ENCODE results near the gene SPINK13.
"Not testable (repeated sequence)": the region's sequence is repeated elsewhere in the genome, so short reads cannot be mapped to it uniquely, and the experiment has no call there.

The SPINK13 gene, protein sequence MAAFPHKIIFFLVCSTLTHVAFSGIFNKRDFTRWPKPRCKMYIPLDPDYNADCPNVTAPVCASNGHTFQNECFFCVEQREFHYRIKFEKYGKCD

DNA sequence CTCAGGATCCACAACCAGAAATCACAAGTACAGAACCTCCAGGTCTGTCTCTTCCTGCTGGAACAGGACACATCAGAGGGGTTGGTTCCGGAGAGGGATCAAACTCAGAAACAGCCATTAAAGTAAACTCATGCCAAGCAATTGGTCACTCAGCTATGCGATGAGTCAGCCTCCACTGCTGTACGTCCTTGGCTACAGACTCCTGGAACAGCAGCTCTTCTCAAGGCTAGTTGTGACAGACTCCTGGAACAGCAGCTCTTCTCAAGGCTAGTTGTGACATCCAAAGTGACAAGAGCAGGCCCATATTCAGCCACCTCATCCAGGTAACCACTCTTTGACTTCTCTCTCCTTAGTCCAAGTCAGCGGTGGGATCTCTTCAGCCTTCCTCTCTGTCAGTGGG lies at the start of gene SPINK13:
Gene SPINK13, plus strand, starts transcription at position 229 of the 400 bp plus-strand sequence. CDS start 1,279 bp downstream, outside the sequence.
- no peak for DNase-seq

- DNase-seq = no peak
Observed at GRCh38 chr5:148221508-148221907, 47.1 kb upstream of the SPINK13 start.

- DNase-seq = no peak
Observed at GRCh38 chr5:148224117-148224742, 44.4 kb upstream of the SPINK13 start.

GRCh38 chr5:148228392-148228984 lies 40.1 kb upstream of the SPINK13 start:
- DNase-seq = peak; percentile 34

GRCh38 chr5:148229840-148230239 lies 38.8 kb upstream of the SPINK13 start:
- DNase-seq = no peak

DNA sequence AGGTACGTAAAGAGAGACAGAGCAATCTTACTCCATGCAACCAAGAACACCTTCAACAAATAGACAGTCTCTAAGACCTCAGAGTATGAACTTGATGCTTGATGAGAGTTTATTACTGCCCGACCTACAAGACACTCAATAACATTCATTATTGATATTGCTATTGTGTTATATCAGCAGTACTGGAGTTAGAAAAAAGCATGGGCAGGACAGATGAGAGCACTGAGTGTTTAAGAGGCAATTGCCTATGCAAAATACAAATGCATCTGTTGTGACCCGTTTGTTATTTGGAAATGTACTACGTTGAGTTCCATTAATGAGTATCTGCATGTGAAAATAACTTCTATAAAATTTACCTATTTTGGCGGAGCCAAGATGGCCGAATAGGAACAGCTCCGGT lies 38.4 kb upstream of the SPINK13 start:
- DNase-seq = no peak

DNA sequence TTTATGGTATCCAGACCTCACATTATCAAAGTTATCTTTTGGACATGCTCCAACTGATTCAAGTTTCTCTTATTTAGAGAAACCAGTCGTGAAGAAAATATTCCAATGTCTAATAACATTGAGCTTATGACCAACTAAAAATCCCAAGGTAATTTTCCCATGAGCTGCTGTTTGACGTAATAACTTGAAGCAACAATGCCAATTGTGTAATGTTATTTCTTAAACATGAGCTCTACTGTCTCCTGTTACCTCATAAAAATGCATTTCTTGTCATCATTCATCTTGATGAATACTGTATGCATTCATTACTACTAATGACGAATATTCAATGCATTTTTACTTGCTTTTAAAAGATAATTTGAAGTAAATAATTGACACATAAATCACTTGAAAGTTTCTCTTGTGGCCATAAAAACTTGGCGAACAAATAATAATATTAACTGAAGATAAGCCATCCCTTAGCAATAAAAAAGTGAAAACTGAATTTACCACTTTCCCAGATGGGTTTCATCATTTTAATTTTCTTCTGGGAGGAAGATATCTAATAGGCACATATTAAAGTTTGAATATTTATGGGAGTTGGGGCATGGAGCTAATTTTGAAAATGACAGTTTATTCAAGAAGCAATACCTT lies 30.7 kb upstream of the SPINK13 start:
- no peak for DNase-seq

DNA sequence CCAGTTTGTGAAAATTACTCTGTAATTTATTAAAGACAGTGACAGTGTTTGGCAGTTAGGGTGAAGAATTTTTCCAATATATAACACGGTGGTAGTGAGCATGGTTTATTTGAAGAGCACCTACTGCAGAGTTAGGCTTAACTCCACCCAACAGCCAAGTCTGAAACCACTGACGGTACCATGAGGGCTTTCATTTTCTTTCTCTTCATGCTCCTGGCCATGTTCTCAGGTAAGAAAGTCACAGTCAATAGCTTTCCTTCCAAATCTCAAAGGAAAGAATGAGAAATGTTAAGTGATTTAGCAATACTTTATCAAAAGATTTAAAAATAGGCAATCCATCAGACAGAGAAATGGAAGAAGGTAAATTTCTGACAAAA lies 30.2 kb upstream of the SPINK13 start, which contains the start of gene MARCOL:
Gene MARCOL, plus strand, starts transcription at position 108 of the 377 bp plus-strand sequence. Its CDS starts 73 bp downstream, at position 181.
- DNase-seq = no peak

DNA sequence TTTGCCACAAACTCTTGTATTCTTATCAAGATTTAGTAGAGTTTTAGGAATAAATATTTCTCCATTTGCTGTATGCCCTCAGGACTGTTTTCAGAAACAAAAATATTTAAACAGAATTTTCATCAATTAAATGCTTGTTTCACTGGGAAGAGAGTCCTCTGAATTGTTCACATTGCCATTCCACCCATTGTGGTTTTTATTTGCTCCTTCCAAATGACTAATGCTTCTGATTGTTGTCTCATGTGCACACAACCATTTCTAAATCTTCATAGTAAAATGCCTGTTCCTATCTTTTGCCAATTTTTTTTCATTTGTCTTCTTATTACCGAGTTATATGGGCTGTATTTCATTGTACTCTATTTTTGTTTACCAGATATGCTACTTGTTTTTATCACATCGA lies 19.7 kb upstream of the SPINK13 start:
- DNase-seq = no peak

GRCh38 chr5:148255456-148255855 lies 13.1 kb upstream of the SPINK13 start:
- DNase-seq = no peak

DNA sequence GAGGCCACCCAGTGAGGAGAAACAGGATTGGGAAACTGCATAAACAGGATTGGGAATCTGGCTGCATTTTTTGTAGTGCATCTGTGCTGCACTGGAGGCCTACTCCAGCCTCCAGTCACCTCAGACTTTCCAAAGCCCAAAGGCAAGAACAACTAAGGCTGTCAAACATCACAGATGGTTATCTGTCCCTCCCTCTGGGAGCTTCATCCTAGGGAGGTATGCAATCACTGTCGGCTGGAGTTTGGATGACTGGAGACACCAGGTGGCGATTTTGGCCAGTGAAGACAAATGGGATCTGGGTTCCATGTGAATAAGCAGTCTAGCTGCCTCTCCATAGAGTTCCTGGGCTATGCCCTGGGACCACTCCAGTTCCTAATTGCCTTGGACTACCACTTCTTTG lies 9.3 kb upstream of the SPINK13 start:
- DNase-seq = no peak

DNA sequence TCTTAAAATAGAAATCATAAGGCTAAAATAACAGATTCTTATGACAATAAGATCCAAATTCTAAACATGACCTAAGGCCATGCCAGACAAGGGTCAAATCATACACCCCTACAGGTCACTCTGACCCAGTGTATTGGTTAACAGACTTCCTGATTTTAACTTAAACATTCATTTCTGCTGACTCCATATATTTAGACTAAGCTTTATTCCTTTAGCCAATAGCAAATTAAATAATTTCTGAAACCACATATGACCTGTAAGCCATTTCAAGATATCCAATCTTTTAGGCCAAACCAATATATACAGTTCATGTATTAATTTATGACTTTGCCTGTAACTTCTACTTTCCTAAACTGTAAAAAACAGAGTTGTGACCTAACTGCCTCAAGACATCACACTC lies 7.4 kb upstream of the SPINK13 start:
- DNase-seq = no peak

DNA sequence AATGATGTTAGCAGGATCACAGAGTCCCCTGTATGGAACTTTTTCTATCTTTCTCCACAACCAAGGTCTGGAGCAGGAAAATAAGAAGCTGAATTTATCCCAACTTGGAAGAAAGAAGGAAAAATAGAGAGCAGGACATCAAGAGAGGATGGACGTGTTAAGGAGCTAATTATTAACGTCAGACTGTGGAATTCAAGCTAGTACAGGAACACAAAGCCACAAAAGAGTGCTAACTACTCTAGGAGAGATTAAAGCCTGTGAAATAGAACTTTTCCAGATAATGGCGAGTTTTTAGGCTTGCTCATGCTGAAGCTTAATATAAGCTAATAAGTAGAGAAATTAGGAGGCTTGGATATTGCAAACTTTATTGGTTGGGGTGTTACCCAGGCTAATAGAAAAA lies 632 bp upstream of the SPINK13 start:
- no peak for DNase-seq

- not testable (repeated sequence) for DNase-seq
Observed at GRCh38 chr5:148275129-148275528, 6.5 kb downstream of the SPINK13 start.

- DNase-seq = not testable (repeated sequence)
Observed at GRCh38 chr5:148280893-148281292, 12.3 kb downstream of the SPINK13 start.

GRCh38 chr5:148281336-148281735 lies 12.7 kb downstream of the SPINK13 start:
- not testable (repeated sequence) for DNase-seq

DNA sequence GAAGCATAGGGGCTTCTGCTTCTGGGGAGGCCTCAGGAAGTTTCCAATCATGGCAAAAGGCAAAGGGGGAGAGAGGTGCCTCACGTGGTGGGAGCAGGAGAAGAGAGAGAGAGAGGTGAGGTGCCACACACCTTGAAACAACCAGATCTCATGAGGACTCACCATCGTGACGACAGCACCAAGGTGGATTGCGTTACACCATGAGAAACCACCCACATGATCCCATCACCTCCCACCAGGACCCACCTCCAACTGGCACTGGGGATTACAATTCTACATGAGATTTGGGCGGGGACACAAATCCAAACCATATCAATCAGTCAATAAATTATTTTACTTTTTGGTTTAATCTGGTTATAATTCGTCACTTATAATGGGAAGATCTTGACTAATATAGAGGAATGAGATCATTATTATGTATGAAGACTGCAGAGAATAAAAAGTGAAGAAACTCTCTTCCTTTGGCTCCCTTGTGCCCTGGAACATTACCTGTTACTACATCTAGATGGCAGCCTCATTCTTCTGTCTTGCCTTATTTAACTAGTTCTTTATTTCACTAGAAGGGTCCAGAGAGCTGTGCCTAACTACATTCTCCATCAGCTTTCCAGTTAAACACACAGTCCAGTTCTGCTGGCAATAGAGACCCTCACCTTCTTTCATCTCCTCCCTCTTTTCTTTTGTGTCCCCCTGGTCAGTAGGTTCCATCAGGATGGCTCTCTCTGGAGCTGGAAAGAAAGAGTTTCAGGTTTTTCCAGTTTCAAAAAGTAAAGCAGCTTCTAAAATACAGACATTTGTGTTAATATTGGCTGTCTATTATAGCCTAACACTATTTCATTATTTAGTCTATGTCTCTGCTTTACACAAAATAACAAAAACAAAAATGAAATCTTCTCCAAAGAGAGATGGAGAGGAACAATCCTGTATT lies 21.9 kb downstream of the SPINK13 start:
- DNase-seq = peak; percentile 3

GRCh38 chr5:148297731-148298130 lies 29.1 kb downstream of the SPINK13 start:
- no peak for DNase-seq

DNA sequence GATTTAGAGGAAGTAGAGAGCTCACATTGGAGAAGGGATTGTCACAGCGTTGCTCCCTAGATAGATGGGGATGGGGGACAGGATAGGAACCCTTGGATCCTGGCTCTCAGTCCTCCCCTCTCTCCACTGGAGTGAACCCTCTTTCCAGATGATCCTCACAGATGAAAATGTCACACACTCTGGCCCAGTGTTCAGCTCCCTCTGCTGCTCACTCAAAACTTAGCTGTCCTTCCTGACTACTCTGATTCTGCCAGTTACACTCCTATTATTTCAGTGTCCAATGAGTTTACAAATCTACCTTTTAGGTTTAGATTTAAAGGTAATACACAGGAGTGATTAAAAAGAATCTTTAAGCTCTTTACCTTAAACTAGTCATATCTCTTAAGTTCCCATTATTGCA lies 37.9 kb downstream of the SPINK13 start:
- no peak for DNase-seq

- DNase-seq = no peak
Observed at GRCh38 chr5:148309019-148309418, 40.4 kb downstream of the SPINK13 start.

DNA sequence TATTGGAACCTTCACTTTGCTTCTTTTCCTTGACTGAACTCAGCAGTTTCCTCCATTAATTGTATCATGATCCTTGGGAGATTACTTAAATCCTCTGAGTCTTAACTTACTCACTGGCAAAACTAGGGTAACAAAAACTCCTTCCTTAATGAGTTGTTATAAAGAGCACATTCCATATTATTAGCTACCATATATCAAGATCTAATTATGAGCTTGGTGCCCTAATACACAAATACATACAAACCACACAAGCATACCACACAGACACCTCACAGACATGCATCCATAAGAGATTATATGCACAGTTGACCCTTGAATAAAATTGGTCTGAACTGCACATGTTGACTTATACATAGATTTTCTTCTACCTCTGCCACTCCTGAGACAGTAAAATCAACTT lies 41.2 kb downstream of the SPINK13 start:
- DNase-seq = no peak

DNA sequence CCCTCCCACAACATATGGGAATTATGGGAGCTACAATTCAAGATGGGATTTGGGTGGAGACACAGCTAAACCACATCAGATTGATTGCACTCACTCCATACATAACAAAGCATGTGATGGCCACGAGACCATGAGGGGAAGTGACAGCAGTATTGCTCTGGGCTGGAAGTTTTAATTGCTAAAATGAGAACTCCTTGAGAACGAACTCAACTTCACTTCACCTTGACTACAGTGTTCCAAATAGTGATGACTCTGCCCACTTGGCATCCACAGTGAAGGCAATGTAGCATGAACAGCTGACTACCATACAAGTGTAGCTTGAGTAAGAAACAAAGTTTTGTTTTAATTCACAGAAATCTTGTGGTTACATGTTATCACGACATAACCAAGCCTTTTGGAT lies 42.9 kb downstream of the SPINK13 start:
- no peak for DNase-seq

- no peak for DNase-seq
Observed at GRCh38 chr5:148312153-148312552, 43.6 kb downstream of the SPINK13 start, which contains the start of gene SPINK7. Gene SPINK7, plus strand, starts transcription at chr5:148312423. Its CDS starts 61 bp downstream, at chr5:148312484.

Measured in activated CD4-positive, alpha-beta T cell treated with anti-CD3 and anti-CD28 coated beads, Interleukin-10, Interleukin-2, amounts not matched to agents 100 ng/mL and 50 ng/mL, durations not matched to agents 16 hours and 8 hours (primary cell).